HG03520 (cell line): ENCODE results near the gene SH2D1B.
"Not testable (repeated sequence)": the region's sequence is repeated elsewhere in the genome, so short reads cannot be mapped to it uniquely, and the experiment has no call there.

Experiments used
- ATAC-seq: cut with Tn5 transposase; IDR thresholded peaks from one replicate; pipeline ENCODE4 v1.9.1; 2021; ENCODE audit warnings: mild to moderate bottlenecking, moderate library complexity; ENCODE audit not compliant: unreplicated experiment

SH2D1B gene, protein sequence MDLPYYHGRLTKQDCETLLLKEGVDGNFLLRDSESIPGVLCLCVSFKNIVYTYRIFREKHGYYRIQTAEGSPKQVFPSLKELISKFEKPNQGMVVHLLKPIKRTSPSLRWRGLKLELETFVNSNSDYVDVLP

DNA sequence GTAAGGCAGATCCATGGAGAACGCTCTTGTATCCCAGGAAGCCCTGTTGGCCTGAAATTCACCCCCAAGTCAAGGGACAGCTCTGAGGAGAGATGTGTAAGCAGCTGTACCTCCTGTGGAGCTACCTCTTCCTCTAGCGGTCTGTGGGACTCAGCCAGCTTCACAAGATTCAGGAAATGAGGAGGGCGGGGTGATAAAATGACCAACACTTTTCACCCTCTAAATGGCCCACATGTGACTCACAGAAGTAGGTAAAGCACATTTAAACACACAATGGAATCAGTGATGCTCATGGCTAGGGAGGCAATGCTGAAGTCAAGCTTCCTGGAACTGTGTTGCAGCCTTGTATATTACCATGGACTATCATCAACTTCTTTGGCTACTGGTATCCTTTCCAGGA, at the start of gene SH2D1B:
TSS of gene SH2D1B (minus strand) at position 135 of the 400 bp plus-strand sequence. CDS start at position 15, 120 bp downstream.
- ATAC-seq = no peak

DNA sequence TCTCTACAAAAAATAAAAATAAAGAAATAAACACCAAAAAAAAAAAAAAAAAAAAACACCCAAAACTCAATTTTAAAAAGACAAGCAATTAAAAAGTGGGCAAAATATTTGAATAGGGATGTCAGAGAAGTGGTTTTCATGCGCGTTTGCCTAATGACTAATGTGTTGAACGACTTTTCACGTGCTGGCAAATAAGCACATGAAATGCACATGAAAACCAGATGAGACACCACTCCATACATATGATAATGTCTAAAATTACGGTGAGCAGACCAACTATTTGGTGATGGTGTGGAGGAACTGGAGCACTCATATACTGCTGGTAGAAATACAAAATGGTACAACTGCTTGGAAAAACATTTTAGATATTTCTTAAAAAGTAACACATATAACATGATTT, 46.3 kb upstream of the SH2D1B start:
- no peak for ATAC-seq

- ATAC-seq = no peak
Measured at GRCh38 chr1:162456323-162456722, 44.4 kb upstream of the SH2D1B start.

- not testable (repeated sequence) for ATAC-seq
Measured at GRCh38 chr1:162454361-162454760, 42.4 kb upstream of the SH2D1B start.

DNA sequence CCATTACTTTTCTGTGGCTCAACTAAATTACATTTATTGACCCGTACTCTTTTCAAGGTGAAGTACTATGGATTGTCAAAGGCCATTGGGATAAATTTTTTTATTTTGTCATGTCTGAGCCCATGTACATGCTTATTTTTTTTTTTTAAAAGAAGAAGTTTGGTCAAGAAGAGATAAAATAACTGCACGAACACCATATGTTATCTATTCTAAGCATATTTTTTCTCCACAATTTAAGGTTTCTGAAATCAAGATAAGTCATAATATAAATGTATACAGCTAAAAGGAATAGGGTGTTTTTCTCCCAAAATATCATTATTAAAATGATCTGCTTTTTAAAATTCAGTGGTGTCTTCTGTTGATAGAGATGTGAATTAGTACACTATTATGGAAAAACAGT, 35.0 kb upstream of the SH2D1B start:
- ATAC-seq = no peak

DNA sequence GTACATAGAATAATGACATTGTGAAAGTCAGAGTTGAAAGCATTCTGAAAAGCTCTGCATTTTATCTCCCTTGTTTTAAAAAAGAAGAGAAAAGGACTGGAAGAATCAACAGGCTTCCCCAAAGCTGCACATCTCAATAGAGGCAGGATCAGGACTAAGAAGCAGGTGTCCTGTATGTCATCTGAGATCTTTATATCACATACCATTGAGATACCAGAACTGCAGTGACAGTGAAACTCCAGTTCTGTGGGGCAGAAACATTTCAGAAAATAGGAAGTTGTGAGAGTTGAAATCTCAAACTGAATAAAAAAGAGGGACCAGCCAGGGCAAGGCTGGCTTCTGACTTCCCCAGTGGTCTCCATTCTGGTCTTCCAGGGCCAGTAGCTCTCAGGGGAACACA, 33.0 kb upstream of the SH2D1B start:
- ATAC-seq = no peak

DNA sequence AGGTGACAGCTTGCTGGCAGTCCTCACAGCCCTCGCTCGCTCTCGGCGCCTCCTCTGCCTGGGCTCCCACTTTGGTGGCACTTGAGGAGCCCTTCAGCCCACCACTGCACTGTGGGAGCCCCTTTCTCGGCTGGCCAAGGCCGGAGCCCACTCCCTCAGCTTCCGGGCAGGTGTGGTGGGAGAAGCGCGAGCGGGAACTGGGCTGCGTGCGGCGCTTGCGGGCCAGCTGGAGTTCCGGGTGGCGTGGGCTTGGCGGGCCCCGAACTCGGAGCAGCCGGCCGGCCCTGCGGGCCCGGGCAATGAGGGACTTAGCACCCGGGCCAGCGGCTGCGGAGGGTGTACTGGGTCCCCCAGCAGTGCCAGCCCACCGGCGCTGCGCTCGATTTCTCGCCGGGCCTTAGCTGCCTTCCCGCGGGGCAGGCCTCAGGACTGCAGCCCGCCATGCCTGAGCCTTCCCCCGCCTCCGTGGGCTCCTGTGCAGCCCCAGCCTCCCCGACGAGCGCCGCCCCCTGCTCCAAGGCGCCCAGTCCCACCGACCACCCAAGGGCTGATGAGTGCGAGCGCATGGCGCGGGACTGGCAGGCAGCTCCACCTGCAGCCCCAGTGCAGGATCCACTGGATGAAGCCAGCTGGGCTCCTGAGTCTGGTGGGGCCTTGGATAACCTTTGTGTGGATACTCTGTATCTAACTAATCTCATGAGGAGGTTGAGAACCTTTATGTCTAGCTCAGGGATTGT, 21.2 kb upstream of the SH2D1B start:
- not testable (repeated sequence) for ATAC-seq

DNA sequence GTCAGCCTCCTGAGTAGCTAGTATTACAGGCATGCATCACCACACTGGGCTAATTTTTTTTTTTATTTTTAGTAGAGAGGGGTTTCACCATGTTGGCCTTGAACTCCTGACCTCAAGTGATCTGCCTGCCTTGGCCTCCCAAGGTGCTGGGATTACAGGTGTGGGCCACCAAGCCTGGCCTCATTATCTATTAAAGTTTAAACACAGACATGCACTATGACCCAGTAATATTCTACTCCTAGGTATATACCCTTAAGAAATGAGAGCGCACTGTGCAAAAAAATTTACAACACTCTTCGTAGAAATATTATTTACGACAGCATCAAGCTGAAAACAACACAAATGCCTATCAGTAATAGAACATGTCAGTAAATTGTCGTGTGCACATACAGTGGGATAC, 18.6 kb upstream of the SH2D1B start:
- no peak for ATAC-seq

DNA sequence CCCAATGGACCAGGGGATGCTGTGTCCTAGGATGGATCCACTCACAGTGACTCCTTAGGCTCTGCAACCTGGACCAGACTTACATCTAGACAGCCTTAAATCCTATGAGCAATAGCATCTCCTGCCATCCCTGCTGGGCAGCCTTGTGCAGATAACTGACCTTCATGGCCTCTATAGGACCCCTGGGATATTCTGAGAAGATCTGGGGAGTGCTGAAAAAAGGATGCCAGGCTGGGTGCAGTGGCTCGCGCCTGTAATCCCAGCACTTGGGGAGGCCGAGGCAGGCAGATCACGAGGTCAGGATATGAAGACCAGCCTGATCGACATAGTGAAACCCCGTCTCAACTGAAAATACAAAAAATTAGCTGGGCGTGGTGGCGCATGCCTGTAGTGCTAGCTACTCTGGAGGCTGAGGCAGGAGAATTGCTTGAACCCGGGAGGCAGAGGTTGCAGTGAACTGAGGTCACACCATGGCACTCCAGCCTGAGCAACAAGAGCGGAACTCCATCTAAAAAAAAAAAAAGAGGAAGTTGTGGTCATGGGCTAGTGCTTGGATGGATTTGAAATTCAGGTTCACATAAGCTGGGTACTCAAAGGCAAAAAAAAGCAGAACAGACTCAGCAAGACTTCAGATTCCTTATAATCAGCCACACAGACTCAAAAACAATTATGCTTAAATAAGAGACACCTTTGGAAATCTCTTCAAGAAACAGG, 10.9 kb upstream of the SH2D1B start:
- ATAC-seq = no peak

GRCh38 chr1:162421258-162422164, 9.6 kb upstream of the SH2D1B start:
- ATAC-seq = no peak

DNA sequence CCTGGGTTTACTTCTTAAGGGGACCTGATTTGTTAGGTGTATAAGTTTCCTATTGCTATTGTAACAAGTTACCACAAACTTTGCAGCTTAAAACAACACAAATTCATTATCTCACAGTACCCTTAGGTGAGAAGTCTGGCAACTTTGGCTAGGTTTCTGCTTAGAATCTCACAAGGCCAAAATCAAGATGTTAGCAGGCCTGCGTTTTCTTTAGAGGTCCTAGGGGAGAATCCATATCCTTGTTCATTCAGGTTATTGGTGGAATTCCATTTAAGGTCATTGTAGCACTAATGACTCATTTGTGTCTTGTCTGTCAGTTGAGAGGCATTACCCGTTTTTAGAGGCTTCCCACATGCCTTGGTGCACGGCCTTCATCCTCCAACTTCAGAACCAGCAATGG, 8.2 kb upstream of the SH2D1B start:
- ATAC-seq = no peak

DNA sequence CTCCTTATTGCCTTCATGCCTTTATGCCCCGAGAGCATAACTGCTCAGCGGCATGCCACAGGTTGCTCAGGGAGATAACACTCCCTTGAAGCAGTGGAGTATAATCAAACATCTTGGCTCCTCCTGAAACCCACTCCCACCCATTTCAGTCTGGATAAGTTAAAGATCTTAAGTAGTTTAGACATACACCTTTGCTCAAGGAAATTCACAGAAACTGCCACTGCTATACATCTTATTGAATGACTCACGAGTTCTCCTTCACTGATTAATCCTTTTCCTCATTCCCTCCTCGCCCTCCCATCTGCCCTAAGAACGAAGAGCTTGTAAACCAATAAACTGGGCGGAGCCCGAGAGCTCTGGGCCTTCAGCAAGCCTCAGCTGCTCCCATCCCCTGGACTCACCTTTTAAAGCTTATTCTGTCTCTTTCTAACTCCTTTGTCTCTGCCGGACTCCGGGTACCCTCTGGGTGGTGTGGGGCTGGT, 7.6 kb upstream of the SH2D1B start:
- ATAC-seq = not testable (repeated sequence)

DNA sequence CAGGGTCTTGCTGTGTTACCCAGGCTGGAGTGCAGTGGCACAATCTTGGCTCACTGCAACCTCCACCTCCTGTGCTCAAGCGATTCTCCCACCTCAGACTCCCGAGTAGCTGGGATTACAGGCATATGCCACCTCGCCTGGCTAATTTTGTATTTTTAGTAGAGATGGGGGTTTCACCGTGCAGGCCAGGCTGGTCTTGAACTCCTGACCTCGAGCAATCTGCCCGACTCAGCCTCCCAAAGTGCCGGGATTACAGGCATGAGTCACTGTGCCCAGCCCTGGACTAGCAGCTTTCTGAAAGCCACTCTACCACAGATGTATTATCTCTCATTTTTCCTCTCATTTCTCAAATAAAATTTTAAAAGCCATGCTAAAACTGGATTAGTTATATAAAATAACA, 6.6 kb upstream of the SH2D1B start:
- ATAC-seq = not testable (repeated sequence)

DNA sequence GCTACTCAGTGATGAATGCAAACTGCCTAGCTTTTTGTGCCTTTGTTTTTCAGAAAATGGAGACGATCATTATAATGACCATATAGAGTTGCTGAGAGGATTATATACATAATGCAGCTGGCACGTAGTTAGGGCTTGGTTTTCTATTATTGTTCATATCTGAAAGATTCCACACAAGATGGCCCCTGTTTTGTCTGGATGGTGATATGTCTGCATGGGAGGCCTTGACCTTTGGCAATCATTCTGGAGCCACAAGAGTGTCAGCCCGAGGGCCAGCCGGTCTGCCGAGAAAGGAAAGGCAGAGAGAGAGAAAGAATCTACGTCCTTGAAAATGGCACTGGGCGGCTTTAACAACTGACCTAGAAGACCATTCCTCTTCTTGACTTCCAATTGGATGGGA, 5.7 kb upstream of the SH2D1B start:
- ATAC-seq = no peak

DNA sequence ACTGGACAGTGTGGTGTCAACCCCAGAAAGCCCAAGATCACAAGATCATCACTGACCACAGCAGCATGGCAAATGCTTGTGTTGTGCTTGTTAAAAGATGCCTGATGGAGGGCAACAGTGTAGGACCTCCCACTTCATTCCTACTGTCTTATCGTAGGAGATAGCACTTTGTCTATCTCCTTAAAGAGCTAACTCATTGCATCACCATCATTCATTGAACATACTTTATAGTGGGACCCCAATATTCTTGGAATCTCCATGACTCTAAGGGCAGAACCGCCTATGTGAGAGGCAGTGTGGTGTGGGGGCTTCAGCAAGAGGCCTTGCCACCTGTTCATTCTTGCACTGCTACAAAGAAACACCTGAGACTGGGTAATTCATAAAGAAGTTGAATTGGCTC, 5.0 kb upstream of the SH2D1B start:
- ATAC-seq = no peak

DNA sequence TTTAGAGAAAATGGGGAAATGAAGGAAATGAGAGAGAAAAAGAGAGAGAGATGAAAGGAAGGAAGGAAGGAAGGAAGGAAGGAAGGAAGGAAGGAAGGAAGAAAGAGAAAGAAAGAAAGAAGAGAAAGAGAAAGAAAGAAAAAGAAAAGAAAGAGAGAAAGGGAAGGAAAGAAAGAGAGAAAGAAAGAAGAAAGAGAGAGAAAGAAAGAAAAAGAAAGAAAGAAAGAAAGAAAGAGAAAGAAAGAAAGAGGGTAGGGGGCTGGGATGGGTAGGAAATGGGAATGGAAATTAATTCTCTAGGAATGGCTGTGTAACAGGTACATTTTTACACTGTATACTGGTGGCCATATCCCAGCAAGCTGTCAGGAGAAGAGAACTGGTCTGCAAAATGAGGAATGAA, 4.3 kb upstream of the SH2D1B start:
- no peak for ATAC-seq

DNA sequence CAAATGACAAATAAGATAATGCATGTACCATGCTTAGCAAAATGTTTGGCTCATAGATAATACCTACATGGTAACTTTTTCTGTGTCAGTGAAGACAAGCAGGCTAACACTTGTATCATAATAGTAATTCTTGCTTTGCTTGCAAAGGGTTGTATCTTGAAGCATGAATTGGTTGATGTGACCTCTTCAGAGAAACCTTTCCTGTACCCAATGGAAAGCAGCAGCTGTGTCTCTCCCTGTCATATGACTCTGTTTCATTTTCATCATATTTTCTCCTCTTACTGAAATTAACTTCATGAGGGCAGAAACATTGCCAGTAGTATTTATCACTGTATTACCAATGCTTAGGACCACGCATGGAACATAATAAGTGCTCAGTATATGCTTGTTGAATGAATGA, 4.4 kb downstream of the SH2D1B start:
- no peak for ATAC-seq

GRCh38 chr1:162406811-162407210, 5.1 kb downstream of the SH2D1B start:
- no peak for ATAC-seq

- ATAC-seq = no peak
Measured at GRCh38 chr1:162405800-162406199, 6.1 kb downstream of the SH2D1B start.

DNA sequence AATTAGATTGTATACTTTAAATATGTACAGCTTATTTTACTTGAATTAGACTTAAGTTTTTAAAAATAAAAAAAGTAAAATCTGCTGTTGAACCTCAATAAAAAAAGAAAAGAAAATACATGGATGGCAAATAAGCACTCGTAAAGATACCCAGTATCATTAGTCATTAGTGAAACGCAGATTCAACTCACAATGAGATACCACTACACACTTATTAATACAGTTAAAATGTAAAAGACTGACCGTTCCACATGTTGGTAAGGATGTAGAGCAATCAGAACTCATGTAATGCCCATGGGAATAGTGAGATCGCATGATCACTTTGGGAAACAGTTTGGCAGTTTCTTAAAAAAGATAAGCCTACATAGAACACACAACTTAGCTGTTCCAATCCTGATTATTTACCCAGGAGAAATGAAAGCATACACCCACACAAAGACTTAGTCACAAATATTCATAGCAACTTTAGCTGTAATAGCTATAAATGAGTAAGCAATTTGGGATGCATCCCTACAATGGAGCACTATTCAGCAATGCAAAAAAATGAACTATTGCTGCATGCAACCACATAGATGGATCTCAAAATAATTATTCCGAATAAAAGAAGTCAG, 7.3 kb downstream of the SH2D1B start:
- no peak for ATAC-seq
